ENCODE measurements around the gene PPP2R5C. TPM values are rescaled to one million over a fixed set of nuclear protein-coding genes. Genes with fewer than 3 reads are reported as not detected.

The PPP2R5C gene
- total RNA-seq, 1 experiment from 2014 or later = 101 TPM

- no peak for DNase-seq (ENCODE audit: low spot score)
Observed at GRCh38 chr14:101840649-101841369, 79.3 kb downstream of the PPP2R5C start.

- DNase-seq (ENCODE audit: low spot score) = no peak
Observed at GRCh38 chr14:101843038-101843437, 81.5 kb downstream of the PPP2R5C start.

GRCh38 chr14:101843665-101844064, 82.2 kb downstream of the PPP2R5C start:
- no peak for DNase-seq (ENCODE audit: low spot score)

GRCh38 chr14:101844219-101844618, 82.7 kb downstream of the PPP2R5C start:
- no peak for DNase-seq (ENCODE audit: low spot score)

GRCh38 chr14:101844751-101845150, 83.2 kb downstream of the PPP2R5C start:
- DNase-seq (ENCODE audit: low spot score) = no peak

- no peak for DNase-seq (ENCODE audit: low spot score)
Observed at GRCh38 chr14:101845496-101845895, 84.0 kb downstream of the PPP2R5C start.

- no peak for DNase-seq (ENCODE audit: low spot score)
Observed at GRCh38 chr14:101845896-101846295, 84.4 kb downstream of the PPP2R5C start.

GRCh38 chr14:101849125-101849524, 87.6 kb downstream of the PPP2R5C start:
- DNase-seq (ENCODE audit: low spot score) = no peak

- DNase-seq (ENCODE audit: low spot score) = no peak
Observed at GRCh38 chr14:101849640-101850039, 88.1 kb downstream of the PPP2R5C start.

GRCh38 chr14:101851183-101851582, 89.7 kb downstream of the PPP2R5C start:
- no peak for DNase-seq (ENCODE audit: low spot score)

GRCh38 chr14:101851736-101852405, 90.4 kb downstream of the PPP2R5C start:
- DNase-seq (ENCODE audit: low spot score) = no peak

- DNase-seq (ENCODE audit: low spot score) = no peak
Observed at GRCh38 chr14:101852785-101853184, 91.3 kb downstream of the PPP2R5C start.

GRCh38 chr14:101853455-101854018, 92.0 kb downstream of the PPP2R5C start:
- no peak for DNase-seq (ENCODE audit: low spot score)

- no peak for DNase-seq (ENCODE audit: low spot score)
Observed at GRCh38 chr14:101854366-101854765, 92.9 kb downstream of the PPP2R5C start.

- DNase-seq (ENCODE audit: low spot score) = no peak
Observed at GRCh38 chr14:101855958-101856357, 94.4 kb downstream of the PPP2R5C start.

- no peak for DNase-seq (ENCODE audit: low spot score)
Observed at GRCh38 chr14:101856536-101856935, 95.0 kb downstream of the PPP2R5C start.

- DNase-seq (ENCODE audit: low spot score) = no peak
Observed at GRCh38 chr14:101857226-101857625, 95.7 kb downstream of the PPP2R5C start.

GRCh38 chr14:101858791-101859537, 97.5 kb downstream of the PPP2R5C start:
- no peak for DNase-seq (ENCODE audit: low spot score)

GRCh38 chr14:101859538-101859902, 98.0 kb downstream of the PPP2R5C start:
- DNase-seq (ENCODE audit: low spot score) = no peak

- no peak for DNase-seq (ENCODE audit: low spot score)
Observed at GRCh38 chr14:101859958-101860357, 98.4 kb downstream of the PPP2R5C start.

- DNase-seq (ENCODE audit: low spot score) = no peak
Observed at GRCh38 chr14:101861464-101861863, 100.0 kb downstream of the PPP2R5C start.

- no peak for DNase-seq (ENCODE audit: low spot score)
Observed at GRCh38 chr14:101862177-101862576, 100.7 kb downstream of the PPP2R5C start.

Data from H4 (cell line).